ENCODE results near the gene C10orf53.
"Not testable (repeated sequence)": the region's sequence is repeated elsewhere in the genome, so short reads cannot be mapped to it uniquely, and the experiment has no call there.

C10orf53 gene

DNA sequence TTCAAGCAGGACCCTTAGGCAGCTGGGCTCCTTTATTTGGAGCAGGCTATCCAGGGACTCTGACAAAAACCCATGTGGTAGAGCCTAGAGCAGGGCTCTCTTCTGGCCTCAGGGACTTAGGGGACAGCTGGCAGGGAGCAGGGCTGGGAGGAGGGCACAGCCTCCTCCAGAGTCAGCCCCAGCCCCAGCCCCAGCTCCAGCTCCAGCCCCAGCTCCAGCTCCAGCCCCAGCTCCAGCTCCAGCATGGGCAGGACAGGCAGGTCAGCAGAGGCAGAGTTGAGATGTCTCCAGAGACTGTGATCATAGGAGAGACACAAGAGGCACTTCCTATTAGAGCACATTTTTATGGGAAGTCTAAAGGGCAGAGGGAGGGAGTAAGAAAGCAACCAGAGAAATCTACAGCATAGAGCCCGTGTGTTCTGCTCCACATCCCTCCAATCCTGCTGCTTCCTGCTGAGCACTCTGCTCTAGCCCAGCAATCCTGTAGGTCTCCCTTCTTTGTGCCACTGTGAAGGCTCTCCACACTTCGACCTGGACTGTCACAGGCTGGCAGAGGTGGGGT, 13.3 kb upstream of the C10orf53 start:
- H3K4me3 ChIP-seq (ENCODE audit: low read length) = no peak overlapping the region
- no peaks in the 10 kb centered on the region for H3K36me3 ChIP-seq (ENCODE audit: control insufficient read depth, insufficient read depth, low read length, severe bottlenecking)
- no peak overlapping the region for H3K9ac ChIP-seq (ENCODE audit: low read length)
- H3K27me3 ChIP-seq (replicated peaks; ENCODE audit: control insufficient read depth, insufficient read depth, low read length) = peaks cover 43% of the 10 kb centered on the region
- H3K4me1 ChIP-seq (ENCODE audit: control insufficient read depth, insufficient read depth, low read length) = no peaks in the 10 kb centered on the region
- DNase-seq (ENCODE audit: low read depth) = no peak
- H3K9me3 ChIP-seq (ENCODE audit: control insufficient read depth, low read length) = peaks cover 4% of the 10 kb centered on the region

DNA sequence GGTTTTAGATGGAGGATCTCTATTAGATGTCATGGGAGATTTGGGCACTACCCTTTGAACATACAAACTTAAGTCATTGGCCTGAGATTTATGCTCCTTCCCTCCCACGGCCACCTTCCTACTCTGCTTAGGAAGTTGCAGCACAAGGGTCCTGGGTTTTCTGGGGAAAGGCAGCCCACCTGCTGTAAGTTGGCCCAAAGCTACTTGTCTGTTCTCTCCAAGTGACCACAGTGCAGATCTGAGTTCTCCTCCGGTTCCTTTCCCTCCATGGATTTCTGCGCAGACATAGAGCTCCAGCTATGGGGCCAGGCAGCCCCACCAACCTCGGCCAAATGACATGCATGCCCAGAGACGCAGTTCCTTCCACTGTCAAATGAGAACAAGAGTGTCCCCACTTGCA, 12.8 kb upstream of the C10orf53 start:
- DNase-seq (ENCODE audit: low read depth) = no peak
- Histone ChIP-seq H3K36me3 (ENCODE audit: control insufficient read depth, insufficient read depth, low read length, severe bottlenecking) (no peaks in the 10 kb centered on the region), H3K4me1 (ENCODE audit: control insufficient read depth, insufficient read depth, low read length) (no peaks in the 10 kb centered on the region), H3K27me3 (replicated peaks; ENCODE audit: control insufficient read depth, insufficient read depth, low read length) (peaks cover 46% of the 10 kb centered on the region), H3K9me3 (ENCODE audit: control insufficient read depth, low read length) (peaks cover 7% of the 10 kb centered on the region), H3K4me3 (ENCODE audit: low read length) (no peak overlapping the region), H3K9ac (ENCODE audit: low read length) (no peak overlapping the region)

- H3K9ac ChIP-seq (ENCODE audit: low read length) = no peak overlapping the region
- no peak for DNase-seq (ENCODE audit: low read depth)
- H3K27me3 ChIP-seq (replicated peaks; ENCODE audit: control insufficient read depth, insufficient read depth, low read length) = peaks cover 44% of the 10 kb centered on the region
- no peaks in the 10 kb centered on the region for H3K36me3 ChIP-seq (ENCODE audit: control insufficient read depth, insufficient read depth, low read length, severe bottlenecking)
- no peak overlapping the region for H3K4me3 ChIP-seq (ENCODE audit: low read length)
- peaks cover 7% of the 10 kb centered on the region for H3K9me3 ChIP-seq (ENCODE audit: control insufficient read depth, low read length)
- H3K4me1 ChIP-seq (ENCODE audit: control insufficient read depth, insufficient read depth, low read length) = no peaks in the 10 kb centered on the region
These were observed 11.5 kb upstream of the C10orf53 start for GRCh38 chr10:49667991-49668390.

DNA sequence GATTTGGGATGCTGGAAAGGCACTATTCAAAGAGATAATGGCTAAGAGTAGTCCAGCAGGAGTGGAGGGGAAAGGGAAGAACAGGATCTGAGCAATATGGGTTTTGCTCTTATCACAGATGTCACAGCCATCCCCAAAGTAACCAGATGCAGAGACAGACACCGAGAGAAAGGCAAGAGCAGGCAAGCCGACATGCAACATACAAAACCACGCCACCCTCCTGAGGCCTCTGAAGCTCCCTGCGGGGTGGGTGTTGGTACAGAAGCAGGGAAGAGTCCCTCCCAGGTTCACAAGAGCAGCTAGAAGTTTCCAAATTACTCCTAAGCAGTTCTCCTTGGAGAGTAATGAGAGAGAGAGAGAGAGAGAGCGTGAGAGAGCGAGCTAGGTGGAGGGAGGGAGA, 10.8 kb upstream of the C10orf53 start:
- Histone ChIP-seq H3K9me3 (ENCODE audit: control insufficient read depth, low read length) (peaks cover 7% of the 10 kb centered on the region), H3K4me3 (ENCODE audit: low read length) (no peak overlapping the region), H3K27me3 (replicated peaks; ENCODE audit: control insufficient read depth, insufficient read depth, low read length) (peaks cover 48% of the 10 kb centered on the region), H3K9ac (ENCODE audit: low read length) (no peak overlapping the region), H3K36me3 (ENCODE audit: control insufficient read depth, insufficient read depth, low read length, severe bottlenecking) (no peaks in the 10 kb centered on the region), H3K4me1 (ENCODE audit: control insufficient read depth, insufficient read depth, low read length) (no peaks in the 10 kb centered on the region)
- DNase-seq (ENCODE audit: low read depth) = no peak

- no peak overlapping the region for H3K4me3 ChIP-seq (ENCODE audit: low read length)
- H3K9ac ChIP-seq (ENCODE audit: low read length) = no peak overlapping the region
- DNase-seq (ENCODE audit: low read depth) = no peak
- H3K4me1 ChIP-seq (ENCODE audit: control insufficient read depth, insufficient read depth, low read length) = no peaks in the 10 kb centered on the region
- H3K27me3 ChIP-seq (replicated peaks; ENCODE audit: control insufficient read depth, insufficient read depth, low read length) = peaks cover 21% of the 10 kb centered on the region
- H3K36me3 ChIP-seq (ENCODE audit: control insufficient read depth, insufficient read depth, low read length, severe bottlenecking) = no peaks in the 10 kb centered on the region
- peaks cover 23% of the 10 kb centered on the region for H3K9me3 ChIP-seq (ENCODE audit: control insufficient read depth, low read length)
These were observed 498 bp upstream of the C10orf53 start for GRCh38 chr10:49678827-49679479.

- not testable (repeated sequence) for H3K4me3 ChIP-seq (ENCODE audit: low read length); H3K36me3 ChIP-seq (ENCODE audit: control insufficient read depth, insufficient read depth, low read length, severe bottlenecking); H3K4me1 ChIP-seq (ENCODE audit: control insufficient read depth, insufficient read depth, low read length); H3K9ac ChIP-seq (ENCODE audit: low read length); DNase-seq (ENCODE audit: low read depth)
- peaks cover 28% of the 10 kb centered on the region for H3K27me3 ChIP-seq (replicated peaks; ENCODE audit: control insufficient read depth, insufficient read depth, low read length)
- H3K9me3 ChIP-seq (ENCODE audit: control insufficient read depth, low read length) = peaks cover 27% of the 10 kb centered on the region
These were observed 3.0 kb downstream of the C10orf53 start for GRCh38 chr10:49682449-49682848.

- H3K4me1 ChIP-seq (ENCODE audit: control insufficient read depth, insufficient read depth, low read length) = no peaks in the 10 kb centered on the region
- peaks cover 33% of the 10 kb centered on the region for H3K27me3 ChIP-seq (replicated peaks; ENCODE audit: control insufficient read depth, insufficient read depth, low read length)
- no peak overlapping the region for H3K4me3 ChIP-seq (ENCODE audit: low read length)
- no peaks in the 10 kb centered on the region for H3K36me3 ChIP-seq (ENCODE audit: control insufficient read depth, insufficient read depth, low read length, severe bottlenecking)
- DNase-seq (ENCODE audit: low read depth) = no peak
- H3K9ac ChIP-seq (ENCODE audit: low read length) = no peak overlapping the region
- peaks cover 25% of the 10 kb centered on the region for H3K9me3 ChIP-seq (ENCODE audit: control insufficient read depth, low read length)
These were observed 3.4 kb downstream of the C10orf53 start for GRCh38 chr10:49682879-49683278.

DNA sequence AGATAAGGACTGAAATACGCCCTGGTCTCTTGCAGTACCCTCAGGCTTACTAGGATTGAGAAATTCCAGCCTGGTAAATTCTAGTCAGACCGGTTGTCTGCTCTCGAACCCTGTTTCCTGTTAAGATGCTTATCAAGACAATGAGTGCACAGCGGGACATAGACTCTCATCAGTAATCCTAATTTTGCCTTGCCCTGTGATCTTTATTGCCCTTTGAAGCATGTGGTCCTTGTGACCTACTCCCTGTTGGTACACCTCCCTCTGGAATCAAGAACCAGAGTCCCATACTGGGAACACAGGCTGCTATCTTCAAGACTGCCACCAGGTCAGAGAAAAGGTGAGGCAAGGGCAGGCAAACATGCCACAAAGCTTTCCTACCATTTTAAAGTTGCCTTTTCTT, 7.2 kb downstream of the C10orf53 start:
- no peak for DNase-seq (ENCODE audit: low read depth)
- Histone ChIP-seq H3K9me3 (ENCODE audit: control insufficient read depth, low read length) (peaks cover 11% of the 10 kb centered on the region), H3K4me3 (ENCODE audit: low read length) (no peak overlapping the region), H3K4me1 (ENCODE audit: control insufficient read depth, insufficient read depth, low read length) (no peaks in the 10 kb centered on the region), H3K9ac (ENCODE audit: low read length) (no peak overlapping the region), H3K36me3 (ENCODE audit: control insufficient read depth, insufficient read depth, low read length, severe bottlenecking) (no peaks in the 10 kb centered on the region), H3K27me3 (replicated peaks; ENCODE audit: control insufficient read depth, insufficient read depth, low read length) (peaks cover 53% of the 10 kb centered on the region)

DNA sequence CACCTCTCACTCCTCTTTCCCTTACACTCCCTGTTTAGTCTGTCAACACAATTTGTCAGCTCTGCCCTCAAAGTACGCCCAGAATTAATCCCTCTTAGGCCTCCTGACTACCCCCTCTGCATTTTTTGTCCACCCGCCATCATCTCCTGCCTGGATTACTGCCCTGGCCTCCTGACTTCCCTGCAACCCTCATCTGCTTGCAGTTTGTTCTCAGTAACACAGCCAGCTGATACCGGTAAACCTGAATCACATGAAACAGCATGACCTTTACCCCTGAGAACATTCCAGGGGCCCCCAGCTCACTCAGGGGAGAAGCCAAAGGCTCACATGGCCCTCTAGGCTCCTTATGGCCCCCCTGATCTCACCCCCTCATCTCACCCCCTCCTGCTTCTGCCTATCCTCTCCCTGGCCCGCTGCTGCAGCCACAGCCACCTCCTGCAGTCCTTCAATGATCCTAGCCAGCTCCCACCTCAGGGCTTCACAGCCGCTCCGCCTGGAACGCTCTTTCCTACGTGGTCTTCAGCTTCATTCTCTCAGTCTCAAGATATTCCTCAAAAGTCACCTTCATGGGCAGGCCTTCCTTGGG, 8.9 kb downstream of the C10orf53 start:
- Histone ChIP-seq H3K27me3 (replicated peaks; ENCODE audit: control insufficient read depth, insufficient read depth, low read length) (peaks cover 68% of the 10 kb centered on the region), H3K9ac (ENCODE audit: low read length) (no peak overlapping the region), H3K9me3 (ENCODE audit: control insufficient read depth, low read length) (peaks cover 15% of the 10 kb centered on the region), H3K4me1 (ENCODE audit: control insufficient read depth, insufficient read depth, low read length) (no peaks in the 10 kb centered on the region), H3K36me3 (ENCODE audit: control insufficient read depth, insufficient read depth, low read length, severe bottlenecking) (no peaks in the 10 kb centered on the region), H3K4me3 (ENCODE audit: low read length) (no peak overlapping the region)
- no peak for DNase-seq (ENCODE audit: low read depth)

GRCh38 chr10:49688920-49689319, 9.5 kb downstream of the C10orf53 start:
- peaks cover 72% of the 10 kb centered on the region for H3K27me3 ChIP-seq (replicated peaks; ENCODE audit: control insufficient read depth, insufficient read depth, low read length)

GRCh38 chr10:49689882-49690510, 10.5 kb downstream of the C10orf53 start:
- H3K27me3 ChIP-seq (replicated peaks; ENCODE audit: control insufficient read depth, insufficient read depth, low read length) = peaks cover 77% of the 10 kb centered on the region
- no peak overlapping the region for H3K4me3 ChIP-seq (ENCODE audit: low read length)
- H3K9ac ChIP-seq (ENCODE audit: low read length) = no peak overlapping the region
- H3K9me3 ChIP-seq (ENCODE audit: control insufficient read depth, low read length) = peaks cover 18% of the 10 kb centered on the region
- no peaks in the 10 kb centered on the region for H3K36me3 ChIP-seq (ENCODE audit: control insufficient read depth, insufficient read depth, low read length, severe bottlenecking)
- DNase-seq (ENCODE audit: low read depth) = no peak
- H3K4me1 ChIP-seq (ENCODE audit: control insufficient read depth, insufficient read depth, low read length) = no peaks in the 10 kb centered on the region

More at GRCh38 chr10:49688920-49689319, 9.5 kb downstream of the C10orf53 start:
- Histone ChIP-seq H3K9me3 (ENCODE audit: control insufficient read depth, low read length) (peaks cover 18% of the 10 kb centered on the region), H3K4me1 (ENCODE audit: control insufficient read depth, insufficient read depth, low read length) (no peaks in the 10 kb centered on the region), H3K9ac (ENCODE audit: low read length) (no peak overlapping the region), H3K36me3 (ENCODE audit: control insufficient read depth, insufficient read depth, low read length, severe bottlenecking) (no peaks in the 10 kb centered on the region), H3K4me3 (ENCODE audit: low read length) (no peak overlapping the region)
- no peak for DNase-seq (ENCODE audit: low read depth)

Measured in adipocyte (in vitro differentiated cells).